ENCODE results near the gene NCK2.

The NCK2 gene

GRCh38 chr2:105822186-105822585, 77.5 kb downstream of the NCK2 start:
- Histone ChIP-seq H3K9ac (ENCODE audit: low read length) (no peak overlapping the region), H3K4me3 (ENCODE audit: insufficient read depth, low read length, poor library complexity, severe bottlenecking) (no peak overlapping the region), H3K9me3 (ENCODE audit: insufficient read depth, low read length) (no peaks in the 10 kb centered on the region), H2AFZ (ENCODE audit: low read depth, low read length, severe bottlenecking) (no peak overlapping the region), H3K9me2 (replicated peaks; ENCODE audit: insufficient read depth, low read length) (no peaks in the 10 kb centered on the region), H3K27ac (ENCODE audit: low read depth, low read length) (no peak overlapping the region), H3K4me2 (ENCODE audit: low read depth, low read length, poor library complexity, severe bottlenecking) (no peak overlapping the region), H3K36me3 (ENCODE audit: low read length) (no peaks in the 10 kb centered on the region), H3K27me3 (ENCODE audit: low read length) (no peaks in the 10 kb centered on the region), H3K79me2 (ENCODE audit: insufficient read depth, low read length) (no peaks in the 10 kb centered on the region), H4K20me1 (ENCODE audit: low read depth, low read length) (no peaks in the 10 kb centered on the region), H3F3A (ENCODE audit: insufficient read depth) (no peaks in the 10 kb centered on the region)
- no peak for TF ChIP-seq CTCF (IDR thresholded peaks at IDR 0.05; ENCODE audit: insufficient read depth, low read length, poor library complexity, severe bottlenecking)
- TF ChIP-seq EZH2phosphoT487 (conservative IDR thresholded peaks at IDR 0.05; ENCODE audit: low read length) = no peak

GRCh38 chr2:105824446-105824845, 79.7 kb downstream of the NCK2 start:
- Histone ChIP-seq H4K20me1 (ENCODE audit: low read depth, low read length) (no peaks in the 10 kb centered on the region), H3K4me3 (ENCODE audit: insufficient read depth, low read length, poor library complexity, severe bottlenecking) (no peak overlapping the region), H3K4me2 (ENCODE audit: low read depth, low read length, poor library complexity, severe bottlenecking) (no peak overlapping the region), H3K9ac (ENCODE audit: low read length) (no peak overlapping the region), H3F3A (ENCODE audit: insufficient read depth) (no peaks in the 10 kb centered on the region), H3K27me3 (ENCODE audit: low read length) (no peaks in the 10 kb centered on the region), H3K9me2 (replicated peaks; ENCODE audit: insufficient read depth, low read length) (no peaks in the 10 kb centered on the region), H2AFZ (ENCODE audit: low read depth, low read length, severe bottlenecking) (no peak overlapping the region), H3K36me3 (ENCODE audit: low read length) (no peaks in the 10 kb centered on the region), H3K27ac (ENCODE audit: low read depth, low read length) (no peak overlapping the region), H3K9me3 (ENCODE audit: insufficient read depth, low read length) (no peaks in the 10 kb centered on the region), H3K79me2 (ENCODE audit: insufficient read depth, low read length) (no peaks in the 10 kb centered on the region)
- TF ChIP-seq CTCF (IDR thresholded peaks at IDR 0.05; ENCODE audit: insufficient read depth, low read length, poor library complexity, severe bottlenecking) = no peak
- TF ChIP-seq EZH2phosphoT487 (conservative IDR thresholded peaks at IDR 0.05; ENCODE audit: low read length) = no peak

GRCh38 chr2:105827351-105828096, 82.8 kb downstream of the NCK2 start:
- no peaks in the 10 kb centered on the region for H3K27me3 ChIP-seq (ENCODE audit: low read length)
- H3K9ac ChIP-seq (ENCODE audit: low read length) = no peak overlapping the region
- no peak overlapping the region for H3K27ac ChIP-seq (ENCODE audit: low read depth, low read length)
- no peak overlapping the region for H2AFZ ChIP-seq (ENCODE audit: low read depth, low read length, severe bottlenecking)
- no peaks in the 10 kb centered on the region for H3K9me3 ChIP-seq (ENCODE audit: insufficient read depth, low read length)
- H3K9me2 ChIP-seq (replicated peaks; ENCODE audit: insufficient read depth, low read length) = no peaks in the 10 kb centered on the region
- no peak overlapping the region for H3K4me3 ChIP-seq (ENCODE audit: insufficient read depth, low read length, poor library complexity, severe bottlenecking)
- H3K4me2 ChIP-seq (ENCODE audit: low read depth, low read length, poor library complexity, severe bottlenecking) = no peak overlapping the region
- H4K20me1 ChIP-seq (ENCODE audit: low read depth, low read length) = no peaks in the 10 kb centered on the region
- H3F3A ChIP-seq (ENCODE audit: insufficient read depth) = no peaks in the 10 kb centered on the region
- H3K36me3 ChIP-seq (ENCODE audit: low read length) = no peaks in the 10 kb centered on the region
- H3K79me2 ChIP-seq (ENCODE audit: insufficient read depth, low read length) = no peaks in the 10 kb centered on the region
- TF ChIP-seq CTCF (IDR thresholded peaks at IDR 0.05; ENCODE audit: insufficient read depth, low read length, poor library complexity, severe bottlenecking) (no peak), EZH2phosphoT487 (conservative IDR thresholded peaks at IDR 0.05; ENCODE audit: low read length) (no peak)
